Natural killer cell (primary cell): Measurements from ENCODE around the gene SETD7. TPM values are rescaled to one million over a fixed set of nuclear protein-coding genes. Genes with fewer than 3 reads are reported as not detected.

Experiments used
- ATAC-seq, 3 donors: fragments of 150-1000 bp in 2 of 3; fragments of 200-7000 bp in 1 of 3; cut with Tn5 transposase; 1 replicate in 1 of 3; 2 replicates in 2 of 3; pipeline ENCODE4 v1.10.0; 2021; ENCODE audit warnings: mild to moderate bottlenecking in 2 of 3, moderate library complexity in 2 of 3
- DNase-seq, 2 donors: peaks; one replicate each; pipeline versions ENCODE4 v3.0.0 to v3.0.0-alpha.2; 2013 to 2021; ENCODE audit warnings: mixed read lengths in 1 of 2
- H3K27ac ChIP-seq: one replicate; pipeline ENCODE4 v1.5.1; 2013; ENCODE audit warnings: mild to moderate bottlenecking, low read length
- H3K27me3 ChIP-seq: one replicate; pipeline ENCODE4 v1.6.1; 2013; ENCODE audit warnings: low read length; ENCODE audit not compliant: control insufficient read depth, insufficient read depth
- H3K36me3 ChIP-seq: one replicate; pipeline ENCODE4 v1.6.1; 2013; ENCODE audit warnings: low read length; ENCODE audit not compliant: control insufficient read depth, insufficient read depth
- H3K4me1 ChIP-seq: one replicate; pipeline ENCODE4 v1.6.1; 2013; ENCODE audit warnings: low read length; ENCODE audit not compliant: control insufficient read depth, insufficient read depth
- H3K4me3 ChIP-seq: one replicate; pipeline ENCODE4 v1.5.1; 2013; ENCODE audit warnings: low read length
- H3K9me3 ChIP-seq: one replicate; pipeline ENCODE4 v1.6.1; 2013; ENCODE audit warnings: low read length; ENCODE audit not compliant: control insufficient read depth, insufficient read depth
- H3K27ac Mint-ChIP-seq, 2 donors: one replicate each; pipeline ENCODE4 v1.8.0; 2022; ENCODE audit warnings: mild to moderate bottlenecking in 2 of 2, mixed read lengths in 2 of 2, moderate library complexity in 1 of 2
- H3K27me3 Mint-ChIP-seq, 2 donors: one replicate each; pipeline ENCODE4 v1.8.0; 2022; ENCODE audit warnings: low read depth in 2 of 2, mixed read lengths in 2 of 2
- H3K36me3 Mint-ChIP-seq: one replicate; pipeline ENCODE4 v1.8.0; 2022; ENCODE audit warnings: mixed read lengths
- H3K4me1 Mint-ChIP-seq, 2 donors: one replicate each; pipeline ENCODE4 v1.8.0; 2022; ENCODE audit warnings: mixed read lengths in 2 of 2
- H3K4me3 Mint-ChIP-seq: one replicate; pipeline ENCODE4 v1.8.0; 2022; ENCODE audit warnings: mild to moderate bottlenecking, moderate library complexity, mixed read lengths
- H3K9me3 Mint-ChIP-seq, 2 donors: one replicate each; pipeline ENCODE4 v1.8.0; 2022; ENCODE audit warnings: mixed read lengths in 2 of 2
- WGBS: methylation state at CpG from one replicate; pipeline ENCODE4 v1.1.7; 2013; ENCODE audit warnings: missing lambda C conversion rate; ENCODE audit not compliant: insufficient coverage; 5-methylcytosine and 5-hydroxymethylcytosine counted together
- intact Hi-C: fragments of 100-400 bp; cut with micrococcal nuclease; formaldehyde crosslinking; loops from one replicate; pipeline ENCODE4 v1.14.2; 2022
- total RNA-seq, 4 donors: library from RNA; stranded (reverse); fragments of 120-200 nt in 1 of 4; gene quantifications; one replicate each; pipeline versions ENCODE4 v1.2.3 to v1.2.4, GENCODE V29; 2013 to 2022
- TF ChIP-seq, protein P1 (sequence below): fragments of 200-600 bp; IDR thresholded peaks from one replicate; pipeline ENCODE4 v1.8.0; 2022; ENCODE audit warnings: antibody characterized with exemption

SETD7 gene
- total RNA-seq, 3 donors from 2014 or later (not counting 1 experiment from before 2014, with no cell fraction given) = 2.6 to 4.1 (median 3.3) TPM

DNA sequence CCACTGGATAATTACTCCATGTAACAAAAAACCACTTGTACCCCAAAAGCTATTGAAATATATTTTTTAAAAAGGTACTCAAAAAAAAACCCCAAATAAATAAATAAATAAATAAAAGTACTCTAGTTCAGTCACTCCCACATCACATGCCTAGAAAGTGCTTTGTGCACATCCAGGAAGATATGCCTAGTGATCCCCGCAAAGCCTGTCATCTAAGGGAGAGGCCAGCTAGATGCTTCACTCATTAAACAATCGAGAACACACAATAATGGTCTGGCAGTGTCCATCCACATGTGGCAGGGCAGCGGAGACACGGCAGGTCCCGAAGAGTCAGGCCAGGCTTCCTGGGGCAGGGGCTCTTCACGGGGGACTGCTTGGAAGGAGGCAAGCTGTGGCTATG lies 54.5 kb downstream of the SETD7 start:
- Mint-ChIP-seq H3K36me3 (no peaks in the 10 kb centered on the region), H3K9me3 (no peaks in the 10 kb centered on the region), H3K27ac (no peak overlapping the region), H3K4me1 (peaks cover 9 to 10% of the 10 kb centered on the region in 2 donors), H3K4me3 (no peak overlapping the region), H3K27me3 (peaks cover 13 to 14% of the 10 kb centered on the region in 2 donors)
- TF ChIP-seq, protein P1, sequence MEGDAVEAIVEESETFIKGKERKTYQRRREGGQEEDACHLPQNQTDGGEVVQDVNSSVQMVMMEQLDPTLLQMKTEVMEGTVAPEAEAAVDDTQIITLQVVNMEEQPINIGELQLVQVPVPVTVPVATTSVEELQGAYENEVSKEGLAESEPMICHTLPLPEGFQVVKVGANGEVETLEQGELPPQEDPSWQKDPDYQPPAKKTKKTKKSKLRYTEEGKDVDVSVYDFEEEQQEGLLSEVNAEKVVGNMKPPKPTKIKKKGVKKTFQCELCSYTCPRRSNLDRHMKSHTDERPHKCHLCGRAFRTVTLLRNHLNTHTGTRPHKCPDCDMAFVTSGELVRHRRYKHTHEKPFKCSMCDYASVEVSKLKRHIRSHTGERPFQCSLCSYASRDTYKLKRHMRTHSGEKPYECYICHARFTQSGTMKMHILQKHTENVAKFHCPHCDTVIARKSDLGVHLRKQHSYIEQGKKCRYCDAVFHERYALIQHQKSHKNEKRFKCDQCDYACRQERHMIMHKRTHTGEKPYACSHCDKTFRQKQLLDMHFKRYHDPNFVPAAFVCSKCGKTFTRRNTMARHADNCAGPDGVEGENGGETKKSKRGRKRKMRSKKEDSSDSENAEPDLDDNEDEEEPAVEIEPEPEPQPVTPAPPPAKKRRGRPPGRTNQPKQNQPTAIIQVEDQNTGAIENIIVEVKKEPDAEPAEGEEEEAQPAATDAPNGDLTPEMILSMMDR = no peak
- ATAC-seq = no peak
- Histone ChIP-seq H3K36me3 (no peaks in the 10 kb centered on the region), H3K4me1 (peaks cover 5% of the 10 kb centered on the region), H3K4me3 (no peak overlapping the region), H3K27ac (no peak overlapping the region), H3K9me3 (no peaks in the 10 kb centered on the region), H3K27me3 (no peaks in the 10 kb centered on the region)
- no peak for DNase-seq
- intact Hi-C loops = no loop called here
- WGBS = 93% methylated on average over 6 of the region's 6 CpGs

DNA sequence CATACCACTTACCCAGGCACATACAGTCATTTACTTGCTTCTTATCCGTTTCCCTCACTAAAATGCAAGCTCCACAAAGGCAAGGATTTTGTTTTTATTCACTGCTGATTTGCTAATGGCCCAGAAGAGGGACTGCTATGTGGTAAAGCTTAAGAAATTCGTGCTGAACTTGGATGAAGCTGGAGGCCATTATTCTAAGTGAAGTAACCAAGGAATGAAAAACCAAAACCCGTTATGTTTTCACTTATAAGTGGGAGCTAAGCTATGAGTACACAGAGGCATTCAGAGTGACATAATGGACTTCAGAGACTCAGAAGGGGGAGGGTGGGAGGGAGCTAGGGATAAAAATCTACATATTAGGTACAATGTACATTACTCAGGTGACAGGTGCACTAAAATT lies 54.9 kb downstream of the SETD7 start:
- ATAC-seq = no peak
- H3K4me3 Mint-ChIP-seq = no peak overlapping the region
- H3K9me3 ChIP-seq = no peaks in the 10 kb centered on the region
- no peak overlapping the region for H3K27ac Mint-ChIP-seq
- H3K27me3 ChIP-seq = no peaks in the 10 kb centered on the region
- peaks cover 5% of the 10 kb centered on the region for H3K4me1 ChIP-seq
- DNase-seq = no peak
- H3K4me1 Mint-ChIP-seq = peaks cover 9 to 10% of the 10 kb centered on the region in 2 donors
- H3K36me3 Mint-ChIP-seq = no peaks in the 10 kb centered on the region
- H3K27me3 Mint-ChIP-seq = peaks cover 13 to 17% of the 10 kb centered on the region in 2 donors
- intact Hi-C loops = no loop called here
- H3K4me3 ChIP-seq = no peak overlapping the region
- 78% methylated on average over 3 of the region's 3 CpGs for WGBS
- H3K36me3 ChIP-seq = no peaks in the 10 kb centered on the region
- H3K9me3 Mint-ChIP-seq = no peaks in the 10 kb centered on the region
- H3K27ac ChIP-seq = no peak overlapping the region
- TF ChIP-seq, protein P1 = no peak

DNA sequence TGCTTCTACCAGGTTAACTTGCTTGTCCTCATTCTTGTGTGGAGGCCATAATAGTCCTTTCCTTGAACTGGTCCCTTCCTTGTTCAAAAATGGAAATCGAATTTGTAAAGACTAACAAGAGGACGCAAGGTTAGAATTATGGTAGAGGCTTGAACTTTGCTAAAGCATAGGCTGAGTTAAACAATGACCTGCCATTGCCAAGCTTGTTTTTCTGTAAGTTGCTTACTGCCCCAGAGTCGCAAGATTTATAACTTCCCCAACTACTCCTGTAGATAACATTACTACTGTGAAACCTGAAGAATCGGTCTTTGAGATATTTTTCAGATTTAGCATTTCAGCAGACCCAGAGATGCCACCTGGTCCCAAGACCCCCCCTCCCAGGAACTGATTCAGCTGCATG lies 56.8 kb downstream of the SETD7 start:
- no peaks in the 10 kb centered on the region for H3K27me3 ChIP-seq
- ATAC-seq = no peak
- no peak overlapping the region for H3K27ac ChIP-seq
- Mint-ChIP-seq H3K36me3 (no peaks in the 10 kb centered on the region), H3K9me3 (no peaks in the 10 kb centered on the region), H3K27me3 (peaks cover 13 to 21% of the 10 kb centered on the region in 2 donors), H3K4me1 (peaks cover 9 to 10% of the 10 kb centered on the region in 2 donors), H3K27ac (no peak overlapping the region), H3K4me3 (no peak overlapping the region)
- intact Hi-C loops = loop anchor here (2.0 kb wide), 1 partner anchor 32 kb away; no protein-coding TSS in a partner anchor
- no peaks in the 10 kb centered on the region for H3K36me3 ChIP-seq
- 50% methylated on average over 4 of the region's 4 CpGs for WGBS
- H3K4me1 ChIP-seq = peaks cover 5% of the 10 kb centered on the region
- no peak overlapping the region for H3K4me3 ChIP-seq
- no peaks in the 10 kb centered on the region for H3K9me3 ChIP-seq
- DNase-seq = no peak
- TF ChIP-seq, protein P1 = no peak

DNA sequence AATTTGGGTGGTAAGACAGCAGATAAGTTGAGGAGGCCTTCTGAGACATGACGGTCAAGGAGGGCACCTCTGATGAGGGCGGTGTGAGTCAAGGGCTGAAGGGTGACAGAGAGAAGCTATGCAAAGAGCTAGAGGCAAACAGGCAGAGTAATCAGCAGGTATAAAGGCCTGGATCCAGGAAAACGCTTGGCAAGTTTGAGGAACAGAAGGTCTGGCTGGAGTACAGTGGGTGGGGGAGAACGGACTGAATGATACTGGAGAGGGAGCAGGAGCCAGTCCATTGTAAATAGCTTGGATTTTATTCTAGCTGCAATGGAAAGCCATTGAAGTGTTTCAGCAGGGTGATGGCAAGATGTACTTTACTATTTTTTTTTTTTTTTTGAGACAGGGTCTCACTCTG lies 62.8 kb downstream of the SETD7 start:
- DNase-seq (no peak), ATAC-seq (no peak)
- Histone ChIP-seq H3K27me3 (no peaks in the 10 kb centered on the region), H3K36me3 (no peaks in the 10 kb centered on the region), H3K4me1 (peaks cover 3% of the 10 kb centered on the region), H3K27ac (no peak overlapping the region), H3K9me3 (no peaks in the 10 kb centered on the region), H3K4me3 (no peak overlapping the region)
- Mint-ChIP-seq H3K27ac (no peak overlapping the region), H3K36me3 (no peaks in the 10 kb centered on the region), H3K4me1 (peaks cover 3 to 5% of the 10 kb centered on the region in 2 donors), H3K9me3 (no peaks in the 10 kb centered on the region), H3K4me3 (no peak overlapping the region), H3K27me3 (peaks cover 6% of the 10 kb centered on the region in 2 donors)
- WGBS = 93% methylated on average over 4 of the region's 4 CpGs
- TF ChIP-seq, protein P1 = no peak
- intact Hi-C loops = no loop called here
